CD14-positive monocyte (primary cell): ENCODE results near the gene CENPV. TPM values are rescaled to one million over a fixed set of nuclear protein-coding genes. Genes with fewer than 3 reads are reported as not detected.
A peak's percentile ranks its signal among the peaks of the same experiment; 100 is the strongest.

Experiments
- DNase-seq, 3 donors: peaks; one replicate each; pipeline ENCODE4 v3.0.0-alpha.2; 2011 to 2022
- H2AFZ ChIP-seq: 2 replicates; pipeline ENCODE4 v1.6.0; 2012; ENCODE audit warnings: mild to moderate bottlenecking, low read depth, low read length, inconsistent platforms; ENCODE audit not compliant: insufficient read depth, poor library complexity, severe bottlenecking
- H3K27ac ChIP-seq, 2 donors: 1 replicate in 1 of 2; 2 replicates in 1 of 2; pipeline ENCODE4 v1.5.1; 2012 to 2013; ENCODE audit warnings: low read length in 2 of 2, control low read depth in 1 of 2, inconsistent platforms in 1 of 2, low read depth in 1 of 2, mild to moderate bottlenecking in 1 of 2
- H3K27me3 ChIP-seq, 2 donors: one replicate each; pipeline versions ENCODE4 v1.6.0 to v1.6.1; 2011 to 2013; ENCODE audit warnings: low read length in 2 of 2; ENCODE audit not compliant: control insufficient read depth in 2 of 2, insufficient read depth in 2 of 2
- H3K36me3 ChIP-seq, 2 donors: replicated peaks in 1 of 2; 1 replicate in 1 of 2; 2 replicates in 1 of 2; pipeline versions ENCODE4 v1.5.1 to v1.6.1; 2012 to 2013; ENCODE audit warnings: low read length in 2 of 2, control low read depth in 1 of 2, inconsistent platforms in 1 of 2, mild to moderate bottlenecking in 1 of 2; ENCODE audit not compliant: insufficient read depth in 2 of 2, control insufficient read depth in 1 of 2
- H3K4me1 ChIP-seq, 2 donors: 1 replicate in 1 of 2; 2 replicates in 1 of 2; pipeline versions ENCODE4 v1.5.1 to v1.6.1; 2012 to 2013; ENCODE audit warnings: low read length in 2 of 2, control low read depth in 1 of 2, inconsistent platforms in 1 of 2, mild to moderate bottlenecking in 1 of 2, moderate library complexity in 1 of 2; ENCODE audit not compliant: insufficient read depth in 2 of 2, control insufficient read depth in 1 of 2
- H3K4me2 ChIP-seq: replicated peaks from 2 replicates; pipeline ENCODE3; 2012; ENCODE audit warnings: low read length, moderate library complexity, mild to moderate bottlenecking; ENCODE audit not compliant: poor library complexity, severe bottlenecking; ENCODE audit errors: extremely low read depth
- H3K4me3 ChIP-seq, 3 experiments: fragments of 200-600 bp in 1 of 3; sonication (generic) in 1 of 3; replicated peaks in 1 of 3; 1 replicate in 2 of 3; 2 replicates in 1 of 3; pipeline ENCODE4 v1.5.1; 2011 to 2013; ENCODE audit warnings: low read length in 3 of 3, mild to moderate bottlenecking in 3 of 3, control low read depth in 2 of 3, low read depth in 2 of 3, inconsistent platforms in 1 of 3, moderate library complexity in 1 of 3
- H3K79me2 ChIP-seq: 2 replicates; pipeline ENCODE4 v1.6.0; 2012; ENCODE audit warnings: mild to moderate bottlenecking, control low read depth, inconsistent platforms, low read length, moderate library complexity; ENCODE audit not compliant: insufficient read depth
- H3K9ac ChIP-seq: 2 replicates; pipeline ENCODE4 v1.6.0; 2017; ENCODE audit warnings: low read length, mild to moderate bottlenecking; ENCODE audit not compliant: insufficient read depth, poor library complexity, severe bottlenecking
- H3K9me3 ChIP-seq, 2 donors: replicated peaks in 1 of 2; 1 replicate in 1 of 2; 2 replicates in 1 of 2; pipeline versions ENCODE4 v1.5.1 to v1.6.1; 2012 to 2013; ENCODE audit warnings: low read length in 2 of 2, control low read depth in 1 of 2; ENCODE audit not compliant: control insufficient read depth in 1 of 2, insufficient read depth in 1 of 2
- H4K20me1 ChIP-seq: 2 replicates; pipeline ENCODE4 v1.6.0; 2012; ENCODE audit warnings: mild to moderate bottlenecking, low read length, control low read depth, moderate library complexity; ENCODE audit not compliant: insufficient read depth
- H3K27ac Mint-ChIP-seq, 7 donors: one replicate each; pipeline ENCODE4 v1.8.0; 2020; ENCODE audit warnings: mild to moderate bottlenecking in 7 of 7, mixed read lengths in 7 of 7, moderate library complexity in 6 of 7, inconsistent platforms in 2 of 7
- H3K27me3 Mint-ChIP-seq, 3 donors: one replicate each; pipeline ENCODE4 v1.8.0; 2021 to 2022; ENCODE audit warnings: low read depth in 3 of 3, mild to moderate bottlenecking in 3 of 3, mixed read lengths in 3 of 3, moderate library complexity in 3 of 3, inconsistent platforms in 1 of 3
- H3K36me3 Mint-ChIP-seq, 2 donors: one replicate each; pipeline ENCODE4 v1.8.0; 2020; ENCODE audit warnings: mixed read lengths in 2 of 2, inconsistent platforms in 1 of 2, mild to moderate bottlenecking in 1 of 2
- H3K4me1 Mint-ChIP-seq: one replicate; pipeline ENCODE4 v1.8.0; 2020; ENCODE audit warnings: mild to moderate bottlenecking, mixed read lengths
- H3K4me3 Mint-ChIP-seq, 2 donors: one replicate each; pipeline ENCODE4 v1.8.0; 2020; ENCODE audit warnings: mild to moderate bottlenecking in 2 of 2, mixed read lengths in 2 of 2, moderate library complexity in 1 of 2
- H3K9me3 Mint-ChIP-seq, 7 donors: one replicate each; pipeline ENCODE4 v1.8.0; 2020 to 2022; ENCODE audit warnings: mixed read lengths in 7 of 7, mild to moderate bottlenecking in 6 of 7, moderate library complexity in 6 of 7, inconsistent platforms in 2 of 7
- WGBS: methylation state at CpG from one replicate; pipeline ENCODE4 v1.1.5; 2013; ENCODE audit warnings: missing lambda C conversion rate; ENCODE audit not compliant: insufficient coverage; 5-methylcytosine and 5-hydroxymethylcytosine counted together
- intact Hi-C, 2 donors: fragments of 100-400 bp; cut with micrococcal nuclease; formaldehyde crosslinking; loops; one replicate each; pipeline versions ENCODE4 v1.15.0 to v1.15.1; 2023
- polyA plus RNA-seq, 3 donors: library from polyadenylated mRNA; depleted of rRNA in 1 of 3; unstranded in 2 of 3; stranded (reverse) in 1 of 3; fragments of 300-500 nt in 2 of 3; fragments of >200 nt in 1 of 3; fragmentation: Illumina TruSeq in 2 of 3; gene quantifications; 1 replicate in 2 of 3; 2 replicates in 1 of 3; pipeline ENCODE4 v1.2.3, GENCODE V29; 2012 to 2021
- TF ChIP-seq, protein P1 (sequence below): fragments of 200-600 bp; IDR thresholded peaks from one replicate; pipeline ENCODE4 v1.8.0; 2022; ENCODE audit warnings: antibody characterized with exemption, mild to moderate bottlenecking

The CENPV gene
- polyA plus RNA-seq, 3 donors, result 0.50 to 1.1 (median 0.80) TPM

DNA sequence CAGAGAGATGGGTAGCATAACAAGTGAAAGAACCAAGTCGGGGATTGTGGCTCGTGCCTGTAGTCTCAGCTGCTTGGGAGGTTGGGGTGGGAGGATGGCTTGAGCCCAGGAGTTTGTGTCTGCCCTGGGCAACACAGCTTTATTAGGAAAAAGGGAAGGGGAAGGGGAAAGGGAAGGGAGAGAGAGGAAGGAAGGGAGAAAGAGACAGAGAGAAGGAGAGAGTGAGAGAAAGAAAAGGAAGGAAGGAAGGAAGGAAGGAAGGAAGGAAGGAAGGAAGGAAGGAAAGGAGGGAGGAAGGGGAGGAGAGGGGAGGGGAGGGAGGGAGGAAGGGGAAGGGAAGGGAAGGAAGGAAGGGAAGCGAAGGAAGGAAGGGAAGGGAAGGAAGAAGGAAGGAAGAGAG, 33.3 kb downstream of the CENPV start:
- Histone ChIP-seq H3K79me2 (no peaks in the 10 kb centered on the region), H3K4me2 (no peak overlapping the region), H3K4me3 (no peak overlapping the region), H3K4me1 (no peaks in the 10 kb centered on the region), H2AFZ (no peak overlapping the region), H3K36me3 (peaks cover 2 to 4% of the 10 kb centered on the region in 2 donors), H3K9ac (no peak overlapping the region), H3K27me3 (no peaks in the 10 kb centered on the region), H3K27ac (no peak overlapping the region), H3K9me3 (no peaks in the 10 kb centered on the region), H4K20me1 (no peaks in the 10 kb centered on the region)
- intact Hi-C loops, result no loop called here
- Mint-ChIP-seq H3K4me3 (no peak overlapping the region), H3K36me3 (peaks cover 0 to 16% of the 10 kb centered on the region in 2 donors), H3K9me3 (peaks cover 0 to 6% (median 0%) of the 10 kb centered on the region in 7 donors), H3K27ac (peak overlapping the region in 1 of 7 donors; percentile 21), H3K4me1 (no peaks in the 10 kb centered on the region), H3K27me3 (peaks cover 0 to 2% (median 0%) of the 10 kb centered on the region in 3 donors)
- TF ChIP-seq, protein P1, sequence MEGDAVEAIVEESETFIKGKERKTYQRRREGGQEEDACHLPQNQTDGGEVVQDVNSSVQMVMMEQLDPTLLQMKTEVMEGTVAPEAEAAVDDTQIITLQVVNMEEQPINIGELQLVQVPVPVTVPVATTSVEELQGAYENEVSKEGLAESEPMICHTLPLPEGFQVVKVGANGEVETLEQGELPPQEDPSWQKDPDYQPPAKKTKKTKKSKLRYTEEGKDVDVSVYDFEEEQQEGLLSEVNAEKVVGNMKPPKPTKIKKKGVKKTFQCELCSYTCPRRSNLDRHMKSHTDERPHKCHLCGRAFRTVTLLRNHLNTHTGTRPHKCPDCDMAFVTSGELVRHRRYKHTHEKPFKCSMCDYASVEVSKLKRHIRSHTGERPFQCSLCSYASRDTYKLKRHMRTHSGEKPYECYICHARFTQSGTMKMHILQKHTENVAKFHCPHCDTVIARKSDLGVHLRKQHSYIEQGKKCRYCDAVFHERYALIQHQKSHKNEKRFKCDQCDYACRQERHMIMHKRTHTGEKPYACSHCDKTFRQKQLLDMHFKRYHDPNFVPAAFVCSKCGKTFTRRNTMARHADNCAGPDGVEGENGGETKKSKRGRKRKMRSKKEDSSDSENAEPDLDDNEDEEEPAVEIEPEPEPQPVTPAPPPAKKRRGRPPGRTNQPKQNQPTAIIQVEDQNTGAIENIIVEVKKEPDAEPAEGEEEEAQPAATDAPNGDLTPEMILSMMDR, result no peak
- 88% methylated on average over 3 of the region's 3 CpGs for WGBS
- no peak for DNase-seq

DNA sequence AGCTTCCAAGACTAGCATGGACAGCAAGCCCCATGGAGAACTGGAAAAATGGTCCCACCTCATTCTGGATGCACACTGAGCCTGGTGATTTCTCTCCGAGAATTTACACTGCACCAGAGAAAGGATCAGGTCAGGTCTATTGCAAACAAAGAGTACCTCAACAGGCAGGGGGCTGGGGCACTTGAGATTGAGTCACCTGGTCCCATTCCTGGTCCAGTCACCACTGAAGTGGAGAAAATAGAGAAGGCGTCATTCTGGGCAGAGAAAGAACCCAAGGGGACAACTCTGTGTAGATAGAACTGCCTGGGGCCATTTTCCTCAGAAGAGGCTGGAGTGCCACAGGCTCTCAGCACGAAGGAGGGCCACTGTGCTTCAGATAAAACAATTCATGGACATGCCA, 38.4 kb downstream of the CENPV start:
- H3K4me3 ChIP-seq, result no peak overlapping the region
- H3K9ac ChIP-seq, result no peak overlapping the region
- DNase-seq, result no peak
- H4K20me1 ChIP-seq, result no peaks in the 10 kb centered on the region
- no peaks in the 10 kb centered on the region for H3K4me1 Mint-ChIP-seq
- H3K27me3 Mint-ChIP-seq, result peaks cover 0 to 2% (median 0%) of the 10 kb centered on the region in 3 donors
- no peaks in the 10 kb centered on the region for H3K4me1 ChIP-seq
- H3K9me3 Mint-ChIP-seq, result peaks cover 0 to 6% (median 0%) of the 10 kb centered on the region in 7 donors
- H3K4me3 Mint-ChIP-seq, result no peak overlapping the region
- TF ChIP-seq, protein P1, result no peak
- H3K36me3 ChIP-seq, result peaks cover 0 to 4% of the 10 kb centered on the region in 2 donors
- no peak overlapping the region for H3K4me2 ChIP-seq
- intact Hi-C loops, result no loop called here
- no peak overlapping the region for H3K27ac ChIP-seq
- WGBS, result 93% methylated on average over 3 of the region's 3 CpGs
- H3K27me3 ChIP-seq, result no peaks in the 10 kb centered on the region
- no peak overlapping the region for H3K27ac Mint-ChIP-seq
- no peaks in the 10 kb centered on the region for H3K9me3 ChIP-seq
- no peak overlapping the region for H2AFZ ChIP-seq
- no peaks in the 10 kb centered on the region for H3K79me2 ChIP-seq
- peaks cover 10 to 14% of the 10 kb centered on the region in 2 donors for H3K36me3 Mint-ChIP-seq
